Colonic mucosa (tissue), 4 donors: ENCODE data around the gene OAS3. TPM values are rescaled to one million over a fixed set of nuclear protein-coding genes. Genes with fewer than 3 reads are reported as not detected.

Experiments used
- DNase-seq: peaks from one replicate; pipeline ENCODE4 v3.0.0-alpha.2; 2020
- H3K27ac ChIP-seq: fragments of 200-600 bp; one replicate; pipeline ENCODE4 v1.8.0; 2021
- H3K27me3 ChIP-seq: fragments of 200-600 bp; one replicate; pipeline ENCODE4 v1.8.0; 2021
- H3K36me3 ChIP-seq: fragments of 200-600 bp; one replicate; pipeline ENCODE4 v1.8.0; 2021
- H3K4me1 ChIP-seq: fragments of 200-600 bp; one replicate; pipeline ENCODE4 v1.8.0; 2021; ENCODE audit warnings: mild to moderate bottlenecking
- H3K4me3 ChIP-seq: fragments of 200-600 bp; one replicate; pipeline ENCODE4 v1.8.0; 2021
- H3K9ac ChIP-seq, 2 donors: one replicate each; pipeline ENCODE4 v1.7.0; 2013; ENCODE audit warnings: control low read depth in 2 of 2, low read depth in 2 of 2, low read length in 2 of 2
- H3K9me3 ChIP-seq: fragments of 200-600 bp; one replicate; pipeline ENCODE4 v1.8.0; 2021
- CTCF ChIP-seq: fragments of 200-600 bp; IDR thresholded peaks from one replicate; pipeline ENCODE4 v1.8.0; 2022; ENCODE audit warnings: antibody characterized with exemption, mild to moderate bottlenecking
- intact Hi-C: fragments of 100-400 bp; cut with DNase I; formaldehyde crosslinking; loops from one replicate; pipeline ENCODE4 v1.14.1; 2022
- total RNA-seq, 2 donors: library from RNA; stranded (reverse); fragmentation: NEBNext Ultra II Directional in 1 of 2; extraction: Animal tissue kit (Norgen Biotek cat#: 25700) in 1 of 2; gene quantifications; one replicate each; pipeline ENCODE4 v1.2.1, GENCODE V29; 2021
- donor health status: healthy.
- donor health status: DM: no; HTN: no; CAD: no.
- donor health status: DM: no; HTN: no; CAD: no.

The OAS3 gene
- total RNA-seq, 2 donors from 2014 or later, result 15.2 to 39.1 TPM

DNA sequence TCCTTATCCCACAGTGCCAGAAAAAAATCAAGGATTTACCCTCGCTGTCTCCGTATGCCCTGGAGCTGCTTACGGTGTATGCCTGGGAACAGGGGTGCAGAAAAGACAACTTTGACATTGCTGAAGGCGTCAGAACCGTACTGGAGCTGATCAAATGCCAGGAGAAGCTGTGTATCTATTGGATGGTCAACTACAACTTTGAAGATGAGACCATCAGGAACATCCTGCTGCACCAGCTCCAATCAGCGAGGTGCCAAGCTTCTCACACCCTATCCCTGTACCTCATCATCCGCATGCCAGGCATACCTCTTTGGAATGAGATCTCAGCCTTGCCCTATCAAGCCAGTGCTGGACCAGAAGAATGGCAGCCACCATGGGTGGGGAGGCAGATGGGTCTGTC lies 59.2 kb downstream of the OAS3 start:
- Histone ChIP-seq H3K27ac (no peak overlapping the region), H3K27me3 (no peaks in the 10 kb centered on the region), H3K36me3 (no peaks in the 10 kb centered on the region), H3K9me3 (no peaks in the 10 kb centered on the region), H3K9ac (no peak overlapping the region), H3K4me3 (no peak overlapping the region), H3K4me1 (no peaks in the 10 kb centered on the region)
- DNase-seq, result no peak
- intact Hi-C loops, result no loop called here
- no peak for TF ChIP-seq CTCF

DNA sequence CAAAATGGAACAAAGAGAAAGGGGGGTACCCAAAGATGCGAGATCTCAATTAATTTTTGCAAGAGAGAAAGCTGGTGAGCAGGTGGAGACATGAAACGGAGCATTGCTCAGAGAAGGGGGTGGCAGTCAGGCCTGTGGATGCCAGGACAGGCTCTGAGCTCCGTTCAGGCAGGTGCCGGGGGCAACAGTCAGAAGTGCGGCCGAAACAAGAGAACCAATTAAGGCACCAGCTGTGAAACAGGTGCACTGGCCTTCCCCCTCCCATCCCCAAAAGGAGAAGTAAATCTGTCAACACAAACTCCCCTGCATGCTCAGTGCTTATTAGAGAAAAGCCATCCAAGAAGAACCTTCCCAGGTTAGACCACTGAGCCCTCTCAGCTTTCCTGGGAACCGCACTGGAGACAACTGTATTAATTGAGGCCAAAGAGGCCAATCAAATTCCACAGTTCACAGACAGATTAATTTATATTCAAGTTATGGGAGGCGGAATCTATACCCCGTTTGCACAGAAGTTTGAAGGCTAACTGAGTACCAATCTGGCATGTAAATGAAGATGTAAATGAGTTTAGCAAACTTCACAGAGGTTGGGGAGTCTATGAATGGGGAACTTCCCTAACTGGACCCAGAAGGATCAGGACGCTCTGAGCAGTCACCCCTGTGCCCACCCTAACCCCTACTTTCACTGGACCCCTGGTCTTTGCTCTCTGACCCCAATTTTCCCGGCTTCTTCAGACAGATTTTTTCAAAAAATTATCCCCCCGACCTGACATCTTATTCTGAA lies 60.9 kb downstream of the OAS3 start:
- intact Hi-C loops, result no loop called here
- H3K9ac ChIP-seq, result no peak overlapping the region
- H3K36me3 ChIP-seq, result no peaks in the 10 kb centered on the region
- no peaks in the 10 kb centered on the region for H3K4me1 ChIP-seq
- no peak for TF ChIP-seq CTCF
- no peak overlapping the region for H3K27ac ChIP-seq
- H3K4me3 ChIP-seq, result no peak overlapping the region
- no peaks in the 10 kb centered on the region for H3K9me3 ChIP-seq
- DNase-seq, result no peak
- H3K27me3 ChIP-seq, result no peaks in the 10 kb centered on the region

DNA sequence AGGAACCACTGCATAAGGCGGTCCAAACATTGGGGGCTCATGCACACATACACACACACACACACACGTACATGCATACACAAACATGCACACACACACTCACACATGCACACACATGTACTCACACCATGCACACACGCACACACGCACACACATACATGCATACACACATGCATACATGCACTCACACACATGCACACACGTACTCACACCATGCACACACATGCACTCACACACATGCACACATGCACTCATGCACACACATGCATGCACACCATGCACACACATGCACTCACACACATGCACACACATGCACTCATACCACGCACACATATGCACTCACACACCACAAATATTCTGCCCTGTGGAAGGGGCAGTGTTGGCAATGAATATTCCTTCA lies 62.2 kb downstream of the OAS3 start:
- H3K9ac ChIP-seq, result no peak overlapping the region
- H3K27me3 ChIP-seq, result no peaks in the 10 kb centered on the region
- intact Hi-C loops, result no loop called here
- H3K4me3 ChIP-seq, result no peak overlapping the region
- DNase-seq, result no peak
- H3K4me1 ChIP-seq, result no peaks in the 10 kb centered on the region
- no peaks in the 10 kb centered on the region for H3K36me3 ChIP-seq
- no peaks in the 10 kb centered on the region for H3K9me3 ChIP-seq
- no peak for TF ChIP-seq CTCF
- H3K27ac ChIP-seq, result no peak overlapping the region

GRCh38 chr12:113002155-113002554 lies 63.9 kb downstream of the OAS3 start:
- no peaks in the 10 kb centered on the region for H3K9me3 ChIP-seq
- H3K27ac ChIP-seq, result no peak overlapping the region
- no peak overlapping the region for H3K9ac ChIP-seq
- no peaks in the 10 kb centered on the region for H3K4me1 ChIP-seq
- DNase-seq, result no peak
- no peak overlapping the region for H3K4me3 ChIP-seq
- intact Hi-C loops, result no loop called here
- no peaks in the 10 kb centered on the region for H3K27me3 ChIP-seq
- no peak for TF ChIP-seq CTCF
- no peaks in the 10 kb centered on the region for H3K36me3 ChIP-seq

DNA sequence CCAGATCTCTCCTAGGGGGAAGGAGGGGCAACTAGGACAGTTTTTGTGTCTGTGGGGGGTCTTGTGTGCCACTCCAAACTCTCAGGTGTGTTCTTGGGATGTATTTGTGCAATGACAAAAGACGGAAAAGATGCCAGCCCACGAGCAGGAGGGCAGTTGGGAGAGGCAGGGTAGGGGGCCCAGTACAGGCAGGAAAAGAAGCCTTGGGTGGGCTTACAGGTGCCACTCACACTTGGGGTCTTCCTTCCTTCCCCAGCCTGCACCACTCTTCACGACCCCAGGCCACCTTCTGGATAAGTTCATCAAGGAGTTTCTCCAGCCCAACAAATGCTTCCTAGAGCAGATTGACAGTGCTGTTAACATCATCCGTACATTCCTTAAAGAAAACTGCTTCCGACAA lies 64.4 kb downstream of the OAS3 start:
- DNase-seq, result no peak
- intact Hi-C loops, result no loop called here
- Histone ChIP-seq H3K36me3 (no peaks in the 10 kb centered on the region), H3K4me3 (no peak overlapping the region), H3K9me3 (no peaks in the 10 kb centered on the region), H3K4me1 (no peaks in the 10 kb centered on the region), H3K27me3 (no peaks in the 10 kb centered on the region), H3K9ac (no peak overlapping the region), H3K27ac (no peak overlapping the region)
- no peak for TF ChIP-seq CTCF
